Neural cell (in vitro differentiated cells): ENCODE results near the gene PRDX5.

Source experiments
- CTCF ChIP-seq: fragments of 450-650 bp; IDR thresholded peaks from 2 replicates; pipeline ENCODE4 v1.5.1; 2014; ENCODE audit warnings: antibody characterized with exemption, mild to moderate bottlenecking, moderate library complexity; ENCODE audit not compliant: poor library complexity, severe bottlenecking
- EP300 ChIP-seq: fragments of 450-650 bp; conservative IDR thresholded peaks from 2 replicates; pipeline ENCODE4 v1.6.1; 2014; ENCODE audit warnings: antibody characterized with exemption, mild to moderate bottlenecking, moderate library complexity; ENCODE audit not compliant: poor library complexity, severe bottlenecking
- EZH2 ChIP-seq: fragments of 200-600, 300-800 bp; shearing (Covaris generic), sonication (generic); IDR thresholded peaks from 2 replicates; pipeline ENCODE4 v1.6.1; 2014; ENCODE audit warnings: antibody characterized with exemption, low read length, borderline replicate concordance, mild to moderate bottlenecking; ENCODE audit not compliant: insufficient read depth, poor library complexity, severe bottlenecking

DNA sequence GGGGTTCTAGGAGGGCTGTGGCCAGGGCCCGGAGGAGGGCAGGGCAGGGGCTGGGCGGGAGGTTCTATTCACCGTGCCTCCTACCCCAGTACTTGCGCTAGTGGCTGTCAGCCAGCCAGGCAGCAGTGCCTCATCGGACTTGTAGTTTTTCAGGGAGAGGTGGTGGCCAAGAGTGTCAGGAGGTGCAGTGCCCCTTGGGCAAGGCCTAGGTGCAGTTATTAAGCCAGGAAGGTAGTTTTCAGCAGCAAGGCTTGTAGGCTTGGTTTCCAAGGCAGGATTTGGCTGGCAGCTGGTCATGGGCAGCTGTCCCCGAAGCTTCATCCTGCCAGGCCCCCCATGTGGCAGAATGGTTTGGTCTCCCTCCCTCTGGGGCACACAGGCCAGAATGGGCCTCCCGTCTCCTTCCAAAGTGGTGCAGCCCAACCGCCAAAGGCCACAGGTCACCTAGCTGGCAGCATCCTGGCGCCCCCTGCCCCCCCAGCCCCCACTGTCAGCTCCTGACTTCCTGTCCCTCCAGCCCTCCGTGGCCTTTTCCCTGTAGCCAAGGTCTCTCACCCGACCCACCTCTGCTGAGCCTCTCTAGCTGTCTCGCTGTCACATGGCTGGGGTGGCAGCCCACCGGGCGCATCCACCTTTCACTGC lies 30.6 kb downstream of the PRDX5 start:
- TF ChIP-seq EZH2: no peak
- TF ChIP-seq CTCF: no peak
- TF ChIP-seq EP300: no peak
